GM12878 (cell line): Measurements from ENCODE around the gene ZBTB44. TPM values are rescaled to one million over a fixed set of nuclear protein-coding genes. Genes with fewer than 3 reads are reported as not detected.

Experiments used
- ATAC-seq: fragments of 200-7000 bp; cut with Tn5 transposase; 3 replicates; pipeline ENCODE4 v1.9.1; 2020; ENCODE audit warnings: mild to moderate bottlenecking, moderate library complexity
- BruUV-seq: library from RNA; stranded (reverse); fragments of 400-500 nt; replicated peaks from 2 replicates; lab custom pipeline; 2021; lab: Mats Ljungman, UMichigan
- CTCF ChIA-PET: fragments of 300-600 bp; sonication (Branson Sonifier 250); formaldehyde crosslinking; extraction: SDS; loops from one replicate; lab custom pipeline; 2021; ENCODE audit warnings: inconsistent platforms; lab: Yijun Ruan, JAX
- POLR2A ChIA-PET: fragments of 350-600 bp; formaldehyde crosslinking; extraction: SDS; loops from one replicate; lab custom pipeline; 2021; ENCODE audit warnings: inconsistent platforms; lab: Charles Lee
- RAD21 ChIA-PET: fragments of 300-600 bp; sonication (Branson Sonifier 250); formaldehyde crosslinking; loops from one replicate; lab custom pipeline; 2023; ENCODE audit warnings: antibody characterized with exemption; ENCODE audit not compliant: unreplicated experiment; lab: Charles Lee
- SMC1A ChIA-PET: fragments of 300-600 bp; sonication (Branson Sonifier 250); formaldehyde crosslinking; loops from one replicate; lab custom pipeline; 2023; ENCODE audit not compliant: unreplicated experiment, uncharacterized antibody; lab: Charles Lee
- DNase-seq: peaks from one replicate; pipeline ENCODE4 v3.0.0-alpha.2; 2011; ENCODE audit warnings: low read depth, low spot score
- FAIRE-seq: peaks from 3 replicates; lab custom pipeline; 2011; peaks lifted over from hg19 to GRCh38; lab: Jason Lieb, UNC
- H2AFZ ChIP-seq: 2 replicates; pipeline ENCODE4 v1.6.0; 2011; ENCODE audit warnings: low read depth, low read length, control low read depth; ENCODE audit not compliant: control insufficient read depth
- H3K27ac ChIP-seq: 2 replicates; pipeline ENCODE4 v1.5.1; 2011; ENCODE audit warnings: control low read depth; ENCODE audit not compliant: control insufficient read depth, insufficient read depth
- H3K27me3 ChIP-seq, 2 experiments: replicated peaks in 1 of 2; 2 replicates each; pipeline versions ENCODE4 v1.6.0 to v1.6.1; 2011; ENCODE audit warnings: low read length in 1 of 2; ENCODE audit not compliant: control insufficient read depth in 2 of 2, insufficient read depth in 2 of 2
- H3K36me3 ChIP-seq, 2 experiments: 2 replicates each; pipeline ENCODE4 v1.5.1; 2011; ENCODE audit warnings: low read length in 1 of 2; ENCODE audit not compliant: control insufficient read depth in 2 of 2, insufficient read depth in 2 of 2
- H3K4me1 ChIP-seq: 2 replicates; pipeline ENCODE4 v1.6.1; 2011; ENCODE audit warnings: mild to moderate bottlenecking, low read length, moderate library complexity, mixed read lengths; ENCODE audit not compliant: control insufficient read depth, insufficient read depth
- H3K4me2 ChIP-seq: 2 replicates; pipeline ENCODE4 v1.6.0; 2011; ENCODE audit warnings: control low read depth; ENCODE audit not compliant: control insufficient read depth, insufficient read depth
- H3K4me3 ChIP-seq: fragments of 200-600 bp; sonication (generic); 2 replicates; pipeline ENCODE4 v1.5.1; 2016
- H3K79me2 ChIP-seq: 2 replicates; pipeline ENCODE4 v1.6.0; 2011; ENCODE audit warnings: low read length; ENCODE audit not compliant: control insufficient read depth, insufficient read depth
- H3K9ac ChIP-seq: 2 replicates; pipeline ENCODE4 v1.8.0; 2011; ENCODE audit warnings: low read length, control low read depth, mixed read lengths; ENCODE audit not compliant: control insufficient read depth, insufficient read depth
- H3K9me3 ChIP-seq: replicated peaks from 3 replicates; pipeline ENCODE4 v1.5.1; 2011; ENCODE audit warnings: mild to moderate bottlenecking, low read length; ENCODE audit not compliant: control insufficient read depth, insufficient read depth
- H4K20me1 ChIP-seq: 2 replicates; pipeline ENCODE4 v1.6.0; 2011; ENCODE audit not compliant: control insufficient read depth, insufficient read depth
- BRCA1 ChIP-seq: IDR thresholded peaks from 2 replicates; pipeline ENCODE4 v1.6.1; 2011; ENCODE audit warnings: low read depth, low read length, improper control_type of control experiment
- HDAC2 ChIP-seq: fragments of 200-600 bp; sonication (generic); IDR thresholded peaks from 2 replicates; pipeline ENCODE4 v1.6.1; 2017
- IRF5 ChIP-seq: fragments of 450-650 bp; IDR thresholded peaks from 2 replicates; pipeline ENCODE4 v1.6.1; 2017; ENCODE audit warnings: borderline replicate concordance
- JUNB ChIP-seq: IDR thresholded peaks from 2 replicates; pipeline ENCODE4 v1.6.1; 2016; ENCODE audit warnings: antibody characterized with exemption, mild to moderate bottlenecking
- KDM1A ChIP-seq: fragments of 200-600 bp; sonication (generic); IDR thresholded peaks from 2 replicates; pipeline ENCODE4 v1.6.1; 2016; ENCODE audit warnings: borderline replicate concordance
- MTA3 ChIP-seq: IDR thresholded peaks from 2 replicates; pipeline ENCODE4 v1.6.1; 2012; ENCODE audit warnings: low read length, inconsistent platforms, borderline replicate concordance
- NBN ChIP-seq: fragments of 450-650 bp; IDR thresholded peaks from 2 replicates; pipeline ENCODE4 v1.6.1; 2016
- NR2F1 ChIP-seq: fragments of 450-650 bp; conservative IDR thresholded peaks from 2 replicates; pipeline ENCODE4 v1.6.1; 2017; ENCODE audit warnings: mild to moderate bottlenecking
- PAX8 ChIP-seq: fragments of 450-650 bp; IDR thresholded peaks from 2 replicates; pipeline ENCODE4 v1.6.1; 2017; ENCODE audit warnings: mild to moderate bottlenecking, moderate library complexity
- POU2F2 ChIP-seq: IDR thresholded peaks from 3 replicates; pipeline ENCODE4 v1.6.1; 2011; ENCODE audit warnings: low read depth, mild to moderate bottlenecking, low read length, borderline replicate concordance
- RUNX3 ChIP-seq: IDR thresholded peaks from 2 replicates; pipeline ENCODE4 v1.6.1; 2012; ENCODE audit warnings: low read length, inconsistent platforms
- SIN3A ChIP-seq: IDR thresholded peaks from 2 replicates; pipeline ENCODE4 v1.6.1; 2012; ENCODE audit warnings: low read depth, low read length, improper control_type of control experiment
- SP1 ChIP-seq: IDR thresholded peaks from one replicate; pipeline ENCODE4 v1.6.1; 2011; ENCODE audit warnings: low read depth, low read length
- TCF7 ChIP-seq: IDR thresholded peaks from 2 replicates; pipeline ENCODE4 v1.6.1; 2014; ENCODE audit warnings: antibody characterized with exemption, borderline replicate concordance
- ZBED1 ChIP-seq: IDR thresholded peaks from 2 replicates; pipeline ENCODE4 v1.6.1; 2016; ENCODE audit warnings: borderline replicate concordance
- ZNF622 ChIP-seq: fragments of 450-650 bp; IDR thresholded peaks from 2 replicates; pipeline ENCODE4 v1.6.1; 2017; ENCODE audit warnings: mild to moderate bottlenecking, inconsistent platforms
- WGBS: methylation state at CpG from one replicate; pipeline ENCODE4 v1.1.6; 2016; ENCODE audit warnings: low lambda C conversion rate; ENCODE audit not compliant: insufficient replicate concordance, insufficient coverage; ENCODE audit errors: missing lambda C conversion rate; 5-methylcytosine and 5-hydroxymethylcytosine counted together
- in situ Hi-C: fragments of 300-500 bp; cut with MboI; formaldehyde crosslinking; loops from 9 replicates; pipeline ENCODE4 v1.14.3; 2018; ENCODE audit warnings: mixed read lengths
- intact Hi-C: fragments of 100-400 bp; cut with micrococcal nuclease; formaldehyde crosslinking; loops from one replicate; pipeline ENCODE4 v1.14.2; 2022; ENCODE audit not compliant: unreplicated experiment
- polyA plus RNA-seq, 11 experiments: library from polyadenylated mRNA; depleted of rRNA in 4 of 11; unstranded in 6 of 11; stranded (reverse) in 5 of 11; fragments of >200 nt; fragmentation: Nextera tagmentation in 4 of 11; fragmentation: Illumina TruSeq in 1 of 11; extraction: Ambion mirVana in 4 of 11; extraction: Trizol in 1 of 11; gene quantifications; 1 replicate in 1 of 11; 2 replicates in 10 of 11; pipeline versions ENCODE4 v1.2.1 to v1.2.3, GENCODE V29; 2011 to 2016; ENCODE audit warnings: inconsistent platforms in 2 of 11, missing spikeins in 2 of 11, low read depth in 1 of 11
- total RNA-seq, 4 experiments: library from RNA; depleted of rRNA in 3 of 4; stranded (reverse); fragments of >200 nt in 3 of 4; fragmentation: Illumina TruSeq in 1 of 4; extraction: Trizol in 1 of 4; gene quantifications; 2 replicates each; pipeline versions ENCODE4 v1.2.1 to v1.2.3, GENCODE V29; 2013 to 2021

The ZBTB44 gene
- total and polyA plus RNA-seq, 10 of the 15 experiments (the other 5 are each of a cell fraction or from before 2014, with no cell fraction given) = 2.8 to 38.2 (median 12.2) TPM

GRCh38 chr11:130209954-130210854 lies 104.5 kb downstream of the ZBTB44 start:
- CTCF ChIA-PET = interaction anchor here (0.8 to 1.6 kb wide), 3 partner anchors 27 to 652 kb away, joined by 3 to 4 read pairs (median 4); no protein-coding TSS in a partner anchor
- Histone ChIP-seq H3K4me1 (no peaks in the 10 kb centered on the region), H3K27ac (no peak overlapping the region), H4K20me1 (peaks cover 6% of the 10 kb centered on the region; the same call in 1 of the 2 replicates), H3K36me3 (no peaks in the 10 kb centered on the region), H3K27me3 (no peaks in the 10 kb centered on the region), H3K9ac (no peak overlapping the region), H3K4me2 (no peak overlapping the region), H3K9me3 (no peaks in the 10 kb centered on the region), H2AFZ (no peak overlapping the region), H3K4me3 (no peak overlapping the region), H3K79me2 (no peaks in the 10 kb centered on the region)
- no peak for TF ChIP-seq JUNB
- no peak for TF ChIP-seq HDAC2
- no peak for TF ChIP-seq SIN3A
- BruUV-seq = no TSS peak
- FAIRE-seq (no peak), DNase-seq (no peak), ATAC-seq (no peak)
- RAD21 ChIA-PET = interaction anchor here (0.6 kb wide), 1 partner anchor 9 kb away, joined by 4 read pairs; no protein-coding TSS in a partner anchor
- POLR2A ChIA-PET = no interaction called here
- WGBS = 52% methylated on average over 23 of the region's 23 CpGs
- intact Hi-C loops (no loop called here), in situ Hi-C loops (loop anchor here (5.0 to 10.0 kb wide), 2 partner anchors 215 to 652 kb away; partner anchors contain the start of gene ADAMTS8)
- SMC1A ChIA-PET = interaction anchor here (3.0 kb wide), 1 partner anchor 160 kb away, joined by 34 read pairs; no protein-coding TSS in a partner anchor

DNA sequence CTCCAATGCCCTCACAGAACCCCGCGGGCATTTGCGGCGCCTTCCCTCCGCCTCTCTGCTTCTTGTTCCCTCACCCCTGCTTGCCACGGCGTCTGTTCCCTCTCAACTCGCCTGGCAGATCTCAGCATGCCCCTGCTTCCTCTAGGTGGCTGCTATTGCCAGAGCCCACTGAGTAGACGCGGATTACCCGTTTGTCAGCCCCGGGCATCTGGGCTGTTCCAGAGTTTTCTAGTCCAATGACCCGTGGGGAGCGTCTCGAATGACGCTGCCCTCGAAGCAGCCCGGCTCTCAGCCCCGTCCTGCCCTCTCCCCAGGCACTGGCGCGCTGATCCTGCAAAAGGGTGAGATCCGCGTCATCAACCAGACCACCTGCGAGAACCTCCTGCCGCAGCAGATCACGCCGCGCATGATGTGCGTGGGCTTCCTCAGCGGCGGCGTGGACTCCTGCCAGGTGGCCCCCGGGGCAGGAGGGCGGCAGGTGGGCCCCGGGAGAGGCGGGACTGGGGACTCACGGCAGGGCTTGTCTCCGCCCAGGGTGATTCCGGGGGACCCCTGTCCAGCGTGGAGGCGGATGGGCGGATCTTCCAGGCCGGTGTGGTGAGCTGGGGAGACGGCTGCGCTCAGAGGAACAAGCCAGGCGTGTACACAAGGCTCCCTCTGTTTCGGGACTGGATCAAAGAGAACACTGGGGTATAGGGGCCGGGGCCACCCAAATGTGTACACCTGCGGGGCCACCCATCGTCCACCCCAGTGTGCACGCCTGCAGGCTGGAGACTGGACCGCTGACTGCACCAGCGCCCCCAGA lies 105.4 kb downstream of the ZBTB44 start:
- H3K27ac ChIP-seq = no peak overlapping the region
- no peaks in the 10 kb centered on the region for H3K4me1 ChIP-seq
- no peak overlapping the region for H3K4me2 ChIP-seq
- H4K20me1 ChIP-seq = peaks cover 6% of the 10 kb centered on the region; the same call in 1 of the 2 replicates
- FAIRE-seq (no peak), DNase-seq (no peak), ATAC-seq (no peak)
- H3K36me3 ChIP-seq = no peaks in the 10 kb centered on the region
- POLR2A ChIA-PET = no interaction called here
- RAD21 ChIA-PET = no interaction called here
- no peaks in the 10 kb centered on the region for H3K9me3 ChIP-seq
- BruUV-seq = no TSS peak
- WGBS = 80% methylated on average over 41 of the region's 53 CpGs
- no peak overlapping the region for H3K9ac ChIP-seq
- H3K4me3 ChIP-seq = no peak overlapping the region
- no peaks in the 10 kb centered on the region for H3K27me3 ChIP-seq
- in situ Hi-C loops (loop anchor here (5.0 kb wide), 1 partner anchor 653 kb away; no protein-coding TSS in a partner anchor), intact Hi-C loops (no loop called here)
- no peaks in the 10 kb centered on the region for H3K79me2 ChIP-seq
- no peak overlapping the region for H2AFZ ChIP-seq
- SMC1A ChIA-PET = no interaction called here
- CTCF ChIA-PET = interaction anchor here (1.4 kb wide), 1 partner anchor 26 kb away, joined by 4 read pairs; no protein-coding TSS in a partner anchor
- TF ChIP-seq KDM1A = no peak
- no peak for TF ChIP-seq POU2F2
- no peak for TF ChIP-seq ZNF622
- TF ChIP-seq PAX8 = no peak
- no peak for TF ChIP-seq BRCA1
- TF ChIP-seq RUNX3 = no peak
- TF ChIP-seq MTA3 = no peak
- no peak for TF ChIP-seq NR2F1
- no peak for TF ChIP-seq NBN
- no peak for TF ChIP-seq ZBED1
- TF ChIP-seq IRF5 = no peak
- TF ChIP-seq TCF7 = no peak
- TF ChIP-seq SP1 = no peak
